ENCODE data around the gene GOLGA6L2.
"Not testable (repeated sequence)": the region's sequence is repeated elsewhere in the genome, so short reads cannot be mapped to it uniquely, and the experiment has no call there.

The GOLGA6L2 gene

GRCh38 chr15:23447107-23447500 is at the start of gene GOLGA6L2:
TSS of gene GOLGA6L2 (minus strand) at chr15:23447243. CDS start at chr15:23447181, 62 bp downstream.
- no peak for DNase-seq (ENCODE audit: low spot score)

GRCh38 chr15:23484870-23485269 is 37.8 kb upstream of the GOLGA6L2 start:
- DNase-seq (ENCODE audit: low spot score) = no peak

GRCh38 chr15:23483821-23484299 is 36.8 kb upstream of the GOLGA6L2 start:
- no peak for DNase-seq (ENCODE audit: low spot score)

GRCh38 chr15:23482764-23483489 is 35.9 kb upstream of the GOLGA6L2 start:
- DNase-seq (ENCODE audit: low spot score) = no peak

GRCh38 chr15:23482228-23482627 is 35.2 kb upstream of the GOLGA6L2 start:
- no peak for DNase-seq (ENCODE audit: low spot score)

GRCh38 chr15:23477920-23478319 is 30.9 kb upstream of the GOLGA6L2 start:
- DNase-seq (ENCODE audit: low spot score) = no peak

GRCh38 chr15:23472678-23473077 is 25.6 kb upstream of the GOLGA6L2 start:
- no peak for DNase-seq (ENCODE audit: low spot score)

- no peak for DNase-seq (ENCODE audit: low spot score)
Measured at GRCh38 chr15:23472033-23472432, 25.0 kb upstream of the GOLGA6L2 start.

- peak; percentile 33 for DNase-seq (ENCODE audit: low spot score)
Measured at GRCh38 chr15:23467110-23467600, 20.1 kb upstream of the GOLGA6L2 start.

- no peak for DNase-seq (ENCODE audit: low spot score)
Measured at GRCh38 chr15:23457890-23458289, 10.8 kb upstream of the GOLGA6L2 start.

GRCh38 chr15:23446215-23447106 is 582 bp downstream of the GOLGA6L2 start:
- DNase-seq (ENCODE audit: low spot score) = no peak

GRCh38 chr15:23444269-23444668 is 2.8 kb downstream of the GOLGA6L2 start:
- no peak for DNase-seq (ENCODE audit: low spot score)

- no peak for DNase-seq (ENCODE audit: low spot score)
Measured at GRCh38 chr15:23441204-23441603, 5.8 kb downstream of the GOLGA6L2 start.

- DNase-seq (ENCODE audit: low spot score) = no peak
Measured at GRCh38 chr15:23440596-23440995, 6.4 kb downstream of the GOLGA6L2 start.

GRCh38 chr15:23439513-23439912 is 7.5 kb downstream of the GOLGA6L2 start:
- no peak for DNase-seq (ENCODE audit: low spot score)

- no peak for DNase-seq (ENCODE audit: low spot score)
Measured at GRCh38 chr15:23438816-23439466, 8.1 kb downstream of the GOLGA6L2 start.

GRCh38 chr15:23437673-23438072 is 9.4 kb downstream of the GOLGA6L2 start:
- no peak for DNase-seq (ENCODE audit: low spot score)

GRCh38 chr15:23437146-23437545 is 9.9 kb downstream of the GOLGA6L2 start:
- no peak for DNase-seq (ENCODE audit: low spot score)

GRCh38 chr15:23436421-23436820 is 10.6 kb downstream of the GOLGA6L2 start:
- DNase-seq (ENCODE audit: low spot score) = no peak

GRCh38 chr15:23434699-23435098 is 12.3 kb downstream of the GOLGA6L2 start:
- not testable (repeated sequence) for DNase-seq (ENCODE audit: low spot score)

GRCh38 chr15:23425327-23425726 is 21.7 kb downstream of the GOLGA6L2 start:
- DNase-seq (ENCODE audit: low spot score) = not testable (repeated sequence)
